SK-N-SH (cell line): ENCODE results near the gene COL9A3. TPM values are rescaled to one million over a fixed set of nuclear protein-coding genes. Genes with fewer than 3 reads are reported as not detected.

Experiments used
- CTCF ChIA-PET: fragments of 300-600, 350-600 bp; formaldehyde crosslinking; extraction: SDS; loops from one replicate; lab custom pipeline; 2021; lab: Yijun Ruan, JAX
- POLR2A ChIA-PET: fragments of 350-600 bp; sonication (Branson Sonifier 250); formaldehyde crosslinking; extraction: SDS; loops from one replicate; lab custom pipeline; 2020; ENCODE audit warnings: antibody characterized with exemption, inconsistent platforms; lab: Yijun Ruan, JAX
- DNase-seq: peaks from one replicate; pipeline ENCODE4 v3.0.0; 2012
- H2AFZ ChIP-seq: fragments of 200-600 bp; sonication (generic); 2 replicates; pipeline ENCODE4 v1.8.1; 2016; ENCODE audit warnings: antibody characterized with exemption, mild to moderate bottlenecking, low read depth
- H3F3A ChIP-seq: fragments of 200-600 bp; sonication (generic); replicated peaks from 2 replicates; pipeline ENCODE3; 2016; ENCODE audit warnings: antibody characterized with exemption, mild to moderate bottlenecking; ENCODE audit not compliant: insufficient read depth
- H3K27ac ChIP-seq, 2 experiments: fragments of 200-500 bp in 1 of 2; fragments of 200-600 bp in 1 of 2; sonication (Bioruptor generic) in 1 of 2; sonication (generic), shearing (Covaris generic) in 1 of 2; 2 replicates each; pipeline versions ENCODE4 v1.5.1 to v1.6.1; 2014 to 2016; ENCODE audit warnings: low read depth in 2 of 2, inconsistent platforms in 1 of 2, low read length in 1 of 2, mild to moderate bottlenecking in 1 of 2, mixed read lengths in 1 of 2
- H3K27me3 ChIP-seq: fragments of 200-600 bp; sonication (generic), shearing (Covaris generic); 2 replicates; pipeline ENCODE4 v1.6.1; 2016; ENCODE audit warnings: mixed run types; ENCODE audit not compliant: insufficient read depth
- H3K36me3 ChIP-seq, 2 experiments: fragments of 200-500 bp in 1 of 2; fragments of 200-600 bp in 1 of 2; sonication (Bioruptor generic) in 1 of 2; sonication (generic) in 1 of 2; replicated peaks in 1 of 2; 2 replicates each; pipeline versions ENCODE3 to v1.5.1; 2014 to 2016; ENCODE audit warnings: low read length in 1 of 2, mild to moderate bottlenecking in 1 of 2; ENCODE audit not compliant: insufficient read depth in 2 of 2, control insufficient read depth in 1 of 2
- H3K4me1 ChIP-seq, 2 experiments: fragments of 200-500 bp in 1 of 2; fragments of 200-600 bp in 1 of 2; sonication (Bioruptor generic) in 1 of 2; sonication (generic), shearing (Covaris generic) in 1 of 2; 2 replicates each; pipeline versions ENCODE4 v1.5.1 to v1.6.1; 2014 to 2016; ENCODE audit warnings: low read depth in 1 of 2, low read length in 1 of 2, mixed run types in 1 of 2; ENCODE audit not compliant: insufficient read depth in 2 of 2, control insufficient read depth in 1 of 2
- H3K4me2 ChIP-seq: fragments of 200-600 bp; sonication (generic), shearing (Covaris generic); 2 replicates; pipeline ENCODE4 v1.6.1; 2017; ENCODE audit warnings: mixed run types
- H3K4me3 ChIP-seq, 2 experiments: fragments of 200-500 bp in 1 of 2; fragments of 200-600 bp in 1 of 2; sonication (Bioruptor generic) in 1 of 2; sonication (generic), shearing (Covaris generic) in 1 of 2; 2 replicates each; pipeline versions ENCODE4 v1.5.1 to v1.8.1; 2014 to 2016; ENCODE audit warnings: low read depth in 2 of 2, inconsistent platforms in 1 of 2, low read length in 1 of 2, mild to moderate bottlenecking in 1 of 2, mixed read lengths in 1 of 2, moderate library complexity in 1 of 2
- H3K79me2 ChIP-seq: fragments of 200-600 bp; sonication (generic); 2 replicates; pipeline ENCODE4 v1.8.1; 2017; ENCODE audit warnings: mild to moderate bottlenecking; ENCODE audit not compliant: insufficient read depth
- H3K9ac ChIP-seq: fragments of 200-600 bp; sonication (generic); 2 replicates; pipeline ENCODE4 v1.6.1; 2017; ENCODE audit warnings: mixed run types
- H3K9me2 ChIP-seq: fragments of 200-600 bp; sonication (generic); 2 replicates; pipeline ENCODE4 v1.6.1; 2017; ENCODE audit warnings: mixed run types
- H3K9me3 ChIP-seq: fragments of 200-600 bp; sonication (generic); 2 replicates; pipeline ENCODE4 v1.6.1; 2017; ENCODE audit warnings: mixed run types, mild to moderate bottlenecking, moderate library complexity
- H4K20me1 ChIP-seq: fragments of 200-600 bp; sonication (generic); 2 replicates; pipeline ENCODE4 v1.6.1; 2017; ENCODE audit warnings: mild to moderate bottlenecking, mixed run types; ENCODE audit not compliant: insufficient read depth
- EP300 ChIP-seq, 2 experiments: IDR thresholded peaks; 2 replicates each; pipeline versions ENCODE4 v1.4.0 to v1.6.1; 2012; ENCODE audit warnings: borderline replicate concordance in 1 of 2, low read depth in 1 of 2, low read length in 1 of 2
- EZH2phosphoT487 ChIP-seq: fragments of 200-600 bp; sonication (generic); IDR thresholded peaks from 2 replicates; pipeline ENCODE4 v1.6.1; 2017; ENCODE audit warnings: low read depth, mixed run types, mild to moderate bottlenecking, antibody characterized with exemption, moderate library complexity, borderline replicate concordance
- IRF3 ChIP-seq: fragments of 150-350 bp; IDR thresholded peaks from 2 replicates; pipeline ENCODE4 v1.6.1; 2016; ENCODE audit warnings: mild to moderate bottlenecking, low read depth, low read length
- JUND ChIP-seq: IDR thresholded peaks from 2 replicates; pipeline ENCODE4 v1.4.0; 2012
- MAX ChIP-seq: IDR thresholded peaks from 2 replicates; pipeline ENCODE4 v1.4.0; 2012; ENCODE audit warnings: low read depth
- NFIC ChIP-seq: IDR thresholded peaks from 2 replicates; pipeline ENCODE4 v1.4.0; 2012; ENCODE audit warnings: borderline replicate concordance
- NRF1 ChIP-seq: IDR thresholded peaks from 2 replicates; pipeline ENCODE4 v1.6.1; 2012; ENCODE audit warnings: low read depth, mild to moderate bottlenecking, low read length
- POLR2AphosphoS5 ChIP-seq: IDR thresholded peaks from 2 replicates; pipeline ENCODE4 v1.6.1; 2012; ENCODE audit warnings: low read depth, low read length
- TAF1 ChIP-seq: IDR thresholded peaks from 2 replicates; pipeline ENCODE4 v1.6.1; 2012; ENCODE audit warnings: low read depth, mild to moderate bottlenecking, low read length, moderate library complexity, borderline replicate concordance
- TCF12 ChIP-seq: IDR thresholded peaks from 2 replicates; pipeline ENCODE4 v1.4.0; 2012
- TEAD4 ChIP-seq: IDR thresholded peaks from 2 replicates; pipeline ENCODE4 v1.4.0; 2012; ENCODE audit warnings: mild to moderate bottlenecking, borderline replicate concordance; ENCODE audit not compliant: insufficient read depth
- USF1 ChIP-seq: IDR thresholded peaks from 2 replicates; pipeline ENCODE4 v1.4.0; 2012; ENCODE audit warnings: low read depth, borderline replicate concordance
- USF2 ChIP-seq: fragments of 150-350 bp; IDR thresholded peaks from 2 replicates; pipeline ENCODE4 v1.6.1; 2017; ENCODE audit warnings: antibody characterized with exemption, low read length, low read depth, borderline replicate concordance
- ZBTB33 ChIP-seq: IDR thresholded peaks from 2 replicates; pipeline ENCODE4 v1.4.0; 2012; ENCODE audit warnings: low read depth, borderline replicate concordance
- WGBS: methylation state at CpG from one replicate; pipeline ENCODE4 v1.1.6; 2017; ENCODE audit warnings: low lambda C conversion rate; 5-methylcytosine and 5-hydroxymethylcytosine counted together
- polyA plus RNA-seq, 3 experiments: library from polyadenylated mRNA; depleted of rRNA; stranded (reverse); fragments of >200 nt; gene quantifications; 2 replicates each; pipeline ENCODE4 v1.2.3, GENCODE V29; 2012

COL9A3 gene
- polyA plus RNA-seq, 1 of the 3 experiments (the other 2 are of a cell fraction): 2.5 TPM

GRCh38 chr20:62813588-62813987, 3.3 kb upstream of the COL9A3 start:
- CTCF ChIA-PET: interaction anchor here (0.7 kb wide), 1 partner anchor 9 kb away, joined by 4 read pairs; no protein-coding TSS in a partner anchor
- H3K27me3 ChIP-seq: no peaks in the 10 kb centered on the region
- no peaks in the 10 kb centered on the region for H3K9me3 ChIP-seq
- peaks cover 9 to 33% of the 10 kb centered on the region in 2 experiments; a peak in 3 of 4 replicates for H3K4me1 ChIP-seq
- no peak overlapping the region for H3K4me3 ChIP-seq
- H3K79me2 ChIP-seq: no peaks in the 10 kb centered on the region
- no peaks in the 10 kb centered on the region for H3K9me2 ChIP-seq
- WGBS: 100% methylated on average over 2 of the region's 13 CpGs
- H4K20me1 ChIP-seq: 0 out of 2 replicates have a peak, but pooled peaks cover 8% of the 10 kb centered on the region
- no peaks in the 10 kb centered on the region for H3F3A ChIP-seq
- H2AFZ ChIP-seq: no peak overlapping the region
- TF ChIP-seq EZH2phosphoT487 (no peak), TAF1 (no peak), USF2 (no peak), TCF12 (no peak), MAX (no peak), POLR2AphosphoS5 (no peak), USF1 (no peak), TEAD4 (no peak), IRF3 (no peak), ZBTB33 (no peak), JUND (no peak), EP300 (IDR thresholded peaks at IDR 0.05; ENCODE audit: borderline replicate concordance in 1 of 2, low read depth in 1 of 2, low read length in 1 of 2) (no peak), NFIC (no peak), NRF1 (no peak)
- TF ChIP-seq, all 33 proteins: peak for 0
- Histone ChIP-seq H3K9ac (no peak overlapping the region), H3K4me2 (no peak overlapping the region), H3K36me3 (peaks cover 10 to 45% of the 10 kb centered on the region in 2 experiments), H3K27ac (no peak overlapping the region)
- DNase-seq: no peak
- POLR2A ChIA-PET: no interaction called here
